ENCODE results near the gene COP1. TPM values are rescaled to one million over a fixed set of nuclear protein-coding genes. Genes with fewer than 3 reads are reported as not detected.

The COP1 gene
- total RNA-seq, 1 donor from 2014 or later, result 76.7 TPM

DNA sequence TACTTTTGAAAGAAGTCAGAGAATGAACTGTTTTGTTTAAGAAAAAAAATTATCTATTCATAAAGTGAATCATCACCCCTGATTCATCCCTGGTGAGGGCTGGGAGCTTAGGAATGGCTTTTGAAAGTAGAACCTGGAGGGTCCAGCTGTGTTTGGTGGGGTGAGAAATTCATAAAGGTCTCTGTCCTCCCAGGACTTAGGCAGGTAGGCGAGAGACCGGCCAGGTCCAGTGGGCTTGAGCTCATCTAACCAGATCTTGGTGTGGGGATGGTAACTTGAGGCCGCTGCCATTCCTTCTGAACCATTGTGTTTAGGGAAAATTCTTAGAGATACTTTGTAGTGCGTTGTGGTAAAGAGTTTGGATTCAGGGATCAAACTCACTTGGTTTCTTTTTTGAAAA lies 306.9 kb downstream of the COP1 start:
- Histone ChIP-seq H3K36me3 (ENCODE audit: control insufficient read depth in 3 of 3, insufficient read depth in 3 of 3, low read length in 3 of 3) (no peaks in the 10 kb centered on the region), H3K27ac (ENCODE audit: low read depth, low read length) (no peak overlapping the region), H3K9me3 (ENCODE audit: control insufficient read depth in 3 of 3, low read length in 3 of 3) (no peaks in the 10 kb centered on the region), H3K27me3 (ENCODE audit: control insufficient read depth in 3 of 3, insufficient read depth in 3 of 3, low read length in 3 of 3) (no peaks in the 10 kb centered on the region), H3K4me3 (ENCODE audit: low read length in 3 of 3) (no peak overlapping the region), H3K4me1 (ENCODE audit: control insufficient read depth in 3 of 3, insufficient read depth in 3 of 3, low read length in 3 of 3) (no peaks in the 10 kb centered on the region), H3K9ac (ENCODE audit: low read depth in 1 of 3, low read length in 3 of 3) (no peak overlapping the region)

DNA sequence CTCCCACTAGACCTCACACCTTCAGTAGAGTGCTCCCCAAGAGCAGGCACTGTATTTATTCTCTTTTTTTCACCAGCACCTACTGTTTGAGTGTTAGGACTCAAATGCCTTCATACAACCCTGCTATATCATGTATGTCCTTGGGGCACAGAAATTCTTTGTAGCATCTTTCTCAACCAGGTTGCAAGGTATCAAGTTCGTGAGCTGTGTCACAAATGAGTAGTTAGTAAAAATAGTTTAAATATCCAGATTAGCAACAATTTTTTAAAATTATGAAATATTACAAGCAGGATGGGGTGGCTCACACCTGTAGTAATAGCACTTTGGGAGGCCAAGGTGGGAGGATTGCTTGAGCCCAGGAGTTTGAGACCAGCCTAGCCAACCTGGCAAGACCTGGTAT lies 311.1 kb downstream of the COP1 start:
- Histone ChIP-seq H3K4me1 (ENCODE audit: control insufficient read depth in 3 of 3, insufficient read depth in 3 of 3, low read length in 3 of 3) (no peaks in the 10 kb centered on the region), H3K9ac (ENCODE audit: low read depth in 1 of 3, low read length in 3 of 3) (no peak overlapping the region), H3K27me3 (ENCODE audit: control insufficient read depth in 3 of 3, insufficient read depth in 3 of 3, low read length in 3 of 3) (no peaks in the 10 kb centered on the region), H3K9me3 (ENCODE audit: control insufficient read depth in 3 of 3, low read length in 3 of 3) (no peaks in the 10 kb centered on the region), H3K36me3 (ENCODE audit: control insufficient read depth in 3 of 3, insufficient read depth in 3 of 3, low read length in 3 of 3) (no peaks in the 10 kb centered on the region), H3K27ac (ENCODE audit: low read depth, low read length) (no peak overlapping the region), H3K4me3 (ENCODE audit: low read length in 3 of 3) (no peak overlapping the region)

Small RNA genes within 50 kb of the gene (small RNA-seq; reads per million reads assigned to genes)
- gene RF00066 (not detected), gene RNU2-12P (not detected), gene RPS29P5 (not detected), gene SCARNA3 (0.72 reads per million, percentile 71 among the genes with 10 or more reads in this experiment)
